Raji (cell line): ENCODE results near the gene MAP2K3.

ENCODE experiments used
- POLR2A ChIP-seq: IDR thresholded peaks from 2 replicates; pipeline ENCODE4 v1.6.1; 2011; ENCODE audit warnings: low read depth, low read length, control low read depth; ENCODE audit not compliant: insufficient read depth

MAP2K3 gene

GRCh38 chr17:21271454-21272183 lies 12.9 kb upstream of the MAP2K3 start:
- TF ChIP-seq POLR2A, result no peak

GRCh38 chr17:21272250-21272649 lies 12.3 kb upstream of the MAP2K3 start:
- no peak for TF ChIP-seq POLR2A

- no peak for TF ChIP-seq POLR2A
These were observed 11.4 kb upstream of the MAP2K3 start for GRCh38 chr17:21272881-21273792.

- TF ChIP-seq POLR2A, result no peak
These were observed 9.4 kb upstream of the MAP2K3 start for GRCh38 chr17:21275047-21275578.

- peak; percentile 91 for TF ChIP-seq POLR2A
These were observed 8.8 kb upstream of the MAP2K3 start for GRCh38 chr17:21275579-21276263.

GRCh38 chr17:21276264-21276588 lies 8.3 kb upstream of the MAP2K3 start:
- TF ChIP-seq POLR2A, result no peak

GRCh38 chr17:21277332-21277731 lies 7.2 kb upstream of the MAP2K3 start:
- TF ChIP-seq POLR2A, result no peak

- no peak for TF ChIP-seq POLR2A
These were observed 5.9 kb upstream of the MAP2K3 start for GRCh38 chr17:21278450-21279197.

GRCh38 chr17:21279198-21279535 lies 5.3 kb upstream of the MAP2K3 start:
- TF ChIP-seq POLR2A, result no peak

GRCh38 chr17:21279582-21279981 lies 4.9 kb upstream of the MAP2K3 start:
- TF ChIP-seq POLR2A, result no peak

- TF ChIP-seq POLR2A, result peak; percentile 45; the same call in 1 of the 2 replicates
These were observed 4.4 kb upstream of the MAP2K3 start for GRCh38 chr17:21280081-21280518.

GRCh38 chr17:21282231-21282630 lies 2.3 kb upstream of the MAP2K3 start:
- no peak for TF ChIP-seq POLR2A

- TF ChIP-seq POLR2A, result no peak
These were observed 1.7 kb upstream of the MAP2K3 start for GRCh38 chr17:21282850-21283249.

- no peak for TF ChIP-seq POLR2A
These were observed 811 bp upstream of the MAP2K3 start for GRCh38 chr17:21283482-21284318.
